B cell (primary cell): ENCODE measurements around the gene LTBP3.

Experiments used
- EZH2 ChIP-seq: IDR thresholded peaks from 2 replicates; pipeline ENCODE4 v1.6.1; 2012; ENCODE audit warnings: borderline replicate concordance, low read depth, mild to moderate bottlenecking, moderate library complexity, low read length; ENCODE audit not compliant: insufficient read depth, poor library complexity, severe bottlenecking
- TF ChIP-seq, protein P1 (sequence below): fragments of 200-600 bp; IDR thresholded peaks from one replicate; pipeline ENCODE4 v1.8.0; 2022; ENCODE audit warnings: antibody characterized with exemption, mild to moderate bottlenecking

DNA sequence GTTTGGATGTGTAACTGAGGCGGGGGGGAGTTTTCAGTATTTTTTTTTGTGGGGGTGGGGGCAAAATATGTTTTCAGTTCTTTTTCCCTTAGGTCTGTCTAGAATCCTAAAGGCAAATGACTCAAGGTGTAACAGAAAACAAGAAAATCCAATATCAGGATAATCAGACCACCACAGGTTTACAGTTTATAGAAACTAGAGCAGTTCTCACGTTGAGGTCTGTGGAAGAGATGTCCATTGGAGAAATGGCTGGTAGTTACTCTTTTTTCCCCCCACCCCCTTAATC, 57.0 kb downstream of the LTBP3 start:
- TF ChIP-seq, protein P1, sequence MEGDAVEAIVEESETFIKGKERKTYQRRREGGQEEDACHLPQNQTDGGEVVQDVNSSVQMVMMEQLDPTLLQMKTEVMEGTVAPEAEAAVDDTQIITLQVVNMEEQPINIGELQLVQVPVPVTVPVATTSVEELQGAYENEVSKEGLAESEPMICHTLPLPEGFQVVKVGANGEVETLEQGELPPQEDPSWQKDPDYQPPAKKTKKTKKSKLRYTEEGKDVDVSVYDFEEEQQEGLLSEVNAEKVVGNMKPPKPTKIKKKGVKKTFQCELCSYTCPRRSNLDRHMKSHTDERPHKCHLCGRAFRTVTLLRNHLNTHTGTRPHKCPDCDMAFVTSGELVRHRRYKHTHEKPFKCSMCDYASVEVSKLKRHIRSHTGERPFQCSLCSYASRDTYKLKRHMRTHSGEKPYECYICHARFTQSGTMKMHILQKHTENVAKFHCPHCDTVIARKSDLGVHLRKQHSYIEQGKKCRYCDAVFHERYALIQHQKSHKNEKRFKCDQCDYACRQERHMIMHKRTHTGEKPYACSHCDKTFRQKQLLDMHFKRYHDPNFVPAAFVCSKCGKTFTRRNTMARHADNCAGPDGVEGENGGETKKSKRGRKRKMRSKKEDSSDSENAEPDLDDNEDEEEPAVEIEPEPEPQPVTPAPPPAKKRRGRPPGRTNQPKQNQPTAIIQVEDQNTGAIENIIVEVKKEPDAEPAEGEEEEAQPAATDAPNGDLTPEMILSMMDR, result no peak
- TF ChIP-seq EZH2, result no peak
